Caco-2 (cell line): ENCODE results near the gene CD86. TPM values are rescaled to one million over a fixed set of nuclear protein-coding genes. Genes with fewer than 3 reads are reported as not detected.
"Not testable (repeated sequence)": the region's sequence is repeated elsewhere in the genome, so short reads cannot be mapped to it uniquely, and the experiment has no call there.

ENCODE experiments used
- BruUV-seq: library from RNA; stranded (reverse); fragments of 400-500 nt; replicated peaks from 2 replicates; lab custom pipeline; 2021; lab: Mats Ljungman, UMichigan
- CTCF ChIA-PET: fragments of 300-600 bp; sonication (Branson Sonifier 250); formaldehyde crosslinking; loops from one replicate; lab custom pipeline; 2022; ENCODE audit warnings: antibody characterized with exemption; lab: Charles Lee
- POLR2A ChIA-PET: fragments of 300-600 bp; sonication (Branson Sonifier 250); formaldehyde crosslinking; loops from one replicate; lab custom pipeline; 2022; ENCODE audit warnings: antibody characterized with exemption; lab: Charles Lee
- DNase-seq, 2 experiments: peaks; one replicate each; pipeline versions ENCODE4 v3.0.0 to v3.0.0-alpha.2; 2020 to 2022
- H3K27me3 ChIP-seq: replicated peaks from 2 replicates; pipeline ENCODE4 v1.6.0; 2011; ENCODE audit warnings: low read length; ENCODE audit not compliant: control insufficient read depth, insufficient read depth
- H3K36me3 ChIP-seq: 2 replicates; pipeline ENCODE4 v1.5.1; 2011; ENCODE audit warnings: low read length; ENCODE audit not compliant: control insufficient read depth, insufficient read depth
- H3K4me1 ChIP-seq: fragments of 250-450 bp; sonication (Bioruptor Pico); 2 replicates; pipeline ENCODE4 v1.5.1; 2020; ENCODE audit warnings: mild to moderate bottlenecking
- H3K4me3 ChIP-seq: 2 replicates; pipeline ENCODE4 v1.5.1; 2011; ENCODE audit warnings: low read depth, mild to moderate bottlenecking, control low read depth, low read length
- H3K9me3 ChIP-seq: fragments of 250-450 bp; sonication (Bioruptor Pico); 2 replicates; pipeline ENCODE4 v1.5.1; 2020; ENCODE audit warnings: mild to moderate bottlenecking, moderate library complexity
- H3K27ac Mint-ChIP-seq: one replicate; pipeline ENCODE4 v1.8.0; 2022; ENCODE audit warnings: mixed read lengths; ENCODE audit not compliant: unreplicated experiment
- H3K27me3 Mint-ChIP-seq: one replicate; pipeline ENCODE4 v1.8.0; 2022; ENCODE audit warnings: mixed read lengths; ENCODE audit not compliant: insufficient read depth, unreplicated experiment
- H3K36me3 Mint-ChIP-seq: one replicate; pipeline ENCODE4 v1.8.0; 2022; ENCODE audit warnings: mild to moderate bottlenecking, mixed read lengths; ENCODE audit not compliant: insufficient read depth, unreplicated experiment
- H3K4me1 Mint-ChIP-seq: one replicate; pipeline ENCODE4 v1.8.0; 2022; ENCODE audit warnings: low read depth, mixed read lengths; ENCODE audit not compliant: unreplicated experiment
- H3K4me3 Mint-ChIP-seq: one replicate; pipeline ENCODE4 v1.8.0; 2022; ENCODE audit warnings: mild to moderate bottlenecking, moderate library complexity, mixed read lengths; ENCODE audit not compliant: unreplicated experiment
- H3K9me3 Mint-ChIP-seq: one replicate; pipeline ENCODE4 v1.8.0; 2022; ENCODE audit warnings: mixed read lengths; ENCODE audit not compliant: unreplicated experiment
- intact Hi-C: fragments of 100-400 bp; cut with micrococcal nuclease; formaldehyde crosslinking; loops from one replicate; pipeline ENCODE4 v1.10.0; 2022; ENCODE audit not compliant: unreplicated experiment
- total RNA-seq: library from RNA; stranded (reverse); gene quantifications from 2 replicates; pipeline ENCODE4 v1.2.3, GENCODE V29; 2022
- TF ChIP-seq, protein P1 (sequence below), 2 experiments: fragments of 200-600 bp in 1 of 2; IDR thresholded peaks; 1 replicate in 1 of 2; 2 replicates in 1 of 2; pipeline versions ENCODE4 v1.5.1 to v1.8.0; 2011 to 2022; ENCODE audit warnings: antibody characterized with exemption in 1 of 2, control low read depth in 1 of 2, inconsistent platforms in 1 of 2, low read depth in 1 of 2, low read length in 1 of 2, mild to moderate bottlenecking in 1 of 2, moderate library complexity in 1 of 2; ENCODE audit not compliant: insufficient read depth in 1 of 2, severe bottlenecking in 1 of 2, unreplicated experiment in 1 of 2

The CD86 gene
- total RNA-seq, 1 experiment from 2014 or later, result not detected

DNA sequence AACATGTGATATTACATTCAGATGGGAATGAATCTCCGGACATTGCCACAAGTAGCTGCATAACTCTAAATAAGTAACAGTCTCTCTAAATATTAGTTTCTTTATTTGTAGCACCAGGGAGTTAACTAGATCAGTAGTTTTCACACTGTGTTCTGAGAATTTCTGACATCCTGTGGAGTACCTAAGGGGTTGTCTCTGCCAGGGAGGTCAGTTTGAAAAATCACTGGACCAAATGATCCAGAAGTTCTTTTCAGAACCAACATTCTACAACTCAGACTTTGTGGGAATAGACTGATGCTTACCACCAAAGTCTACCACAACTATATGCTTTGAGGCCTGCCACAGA, 24.1 kb upstream of the CD86 start:
- H3K4me1 ChIP-seq, result no peaks in the 10 kb centered on the region
- H3K36me3 ChIP-seq, result no peaks in the 10 kb centered on the region
- H3K9me3 Mint-ChIP-seq, result peaks cover 10% of the 10 kb centered on the region
- no TSS peak for BruUV-seq
- H3K27me3 ChIP-seq, result no peaks in the 10 kb centered on the region
- no peaks in the 10 kb centered on the region; the same call in 1 of the 2 replicates for H3K9me3 ChIP-seq
- H3K4me1 Mint-ChIP-seq, result no peaks in the 10 kb centered on the region
- H3K27me3 Mint-ChIP-seq, result peaks cover 3% of the 10 kb centered on the region
- H3K36me3 Mint-ChIP-seq, result no peaks in the 10 kb centered on the region
- H3K4me3 Mint-ChIP-seq, result no peak overlapping the region
- ChIA-PET POLR2A (no interaction called here), CTCF (no interaction called here)
- H3K4me3 ChIP-seq, result no peak overlapping the region
- DNase-seq, result no peak
- TF ChIP-seq, protein P1, sequence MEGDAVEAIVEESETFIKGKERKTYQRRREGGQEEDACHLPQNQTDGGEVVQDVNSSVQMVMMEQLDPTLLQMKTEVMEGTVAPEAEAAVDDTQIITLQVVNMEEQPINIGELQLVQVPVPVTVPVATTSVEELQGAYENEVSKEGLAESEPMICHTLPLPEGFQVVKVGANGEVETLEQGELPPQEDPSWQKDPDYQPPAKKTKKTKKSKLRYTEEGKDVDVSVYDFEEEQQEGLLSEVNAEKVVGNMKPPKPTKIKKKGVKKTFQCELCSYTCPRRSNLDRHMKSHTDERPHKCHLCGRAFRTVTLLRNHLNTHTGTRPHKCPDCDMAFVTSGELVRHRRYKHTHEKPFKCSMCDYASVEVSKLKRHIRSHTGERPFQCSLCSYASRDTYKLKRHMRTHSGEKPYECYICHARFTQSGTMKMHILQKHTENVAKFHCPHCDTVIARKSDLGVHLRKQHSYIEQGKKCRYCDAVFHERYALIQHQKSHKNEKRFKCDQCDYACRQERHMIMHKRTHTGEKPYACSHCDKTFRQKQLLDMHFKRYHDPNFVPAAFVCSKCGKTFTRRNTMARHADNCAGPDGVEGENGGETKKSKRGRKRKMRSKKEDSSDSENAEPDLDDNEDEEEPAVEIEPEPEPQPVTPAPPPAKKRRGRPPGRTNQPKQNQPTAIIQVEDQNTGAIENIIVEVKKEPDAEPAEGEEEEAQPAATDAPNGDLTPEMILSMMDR (IDR thresholded peaks at IDR 0.05; ENCODE audit: insufficient read depth in 1 of 2, low read depth in 1 of 2, low read length in 1 of 2, severe bottlenecking in 1 of 2, unreplicated experiment in 1 of 2), result no peak
- intact Hi-C loops, result no loop called here
- H3K27ac Mint-ChIP-seq, result no peak overlapping the region

GRCh38 chr3:122032531-122032930, 22.6 kb upstream of the CD86 start:
- Mint-ChIP-seq H3K27ac (no peak overlapping the region), H3K27me3 (peaks cover 3% of the 10 kb centered on the region), H3K4me1 (no peaks in the 10 kb centered on the region), H3K9me3 (peaks cover 17% of the 10 kb centered on the region), H3K36me3 (no peaks in the 10 kb centered on the region), H3K4me3 (no peak overlapping the region)
- no peaks in the 10 kb centered on the region for H3K27me3 ChIP-seq
- no peak for DNase-seq
- no peaks in the 10 kb centered on the region for H3K36me3 ChIP-seq
- peaks cover 8% of the 10 kb centered on the region; the same call in 1 of the 2 replicates for H3K9me3 ChIP-seq
- ChIA-PET CTCF (no interaction called here), POLR2A (no interaction called here)
- no TSS peak for BruUV-seq
- H3K4me1 ChIP-seq, result no peaks in the 10 kb centered on the region
- no peak overlapping the region for H3K4me3 ChIP-seq
- intact Hi-C loops, result no loop called here
- TF ChIP-seq, protein P1 (IDR thresholded peaks at IDR 0.05; ENCODE audit: insufficient read depth in 1 of 2, low read depth in 1 of 2, low read length in 1 of 2, severe bottlenecking in 1 of 2, unreplicated experiment in 1 of 2), result no peak

DNA sequence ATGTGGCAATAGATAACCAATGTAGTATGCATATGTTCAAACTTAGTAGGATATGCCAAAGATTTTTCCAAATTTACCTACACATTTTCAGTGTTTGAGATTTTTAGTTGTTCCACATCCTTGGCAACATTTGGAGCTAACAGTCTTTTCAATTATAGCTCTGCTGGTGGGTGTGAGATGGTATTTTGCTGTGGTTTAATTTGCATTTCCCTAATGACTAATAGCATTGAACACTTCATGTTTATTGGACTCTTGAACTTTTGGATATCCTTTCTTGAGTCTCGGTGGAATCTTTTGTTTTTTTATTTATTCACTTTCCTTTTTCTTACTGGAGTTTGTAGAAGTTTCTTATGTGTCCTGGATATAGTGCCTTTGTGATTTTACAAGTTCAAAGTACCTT, 22.1 kb upstream of the CD86 start:
- H3K4me3 Mint-ChIP-seq, result no peak overlapping the region
- POLR2A ChIA-PET, result no interaction called here
- no peaks in the 10 kb centered on the region for H3K36me3 ChIP-seq

GRCh38 chr3:122047296-122047695, 7.9 kb upstream of the CD86 start:
- peak overlapping the region; percentile 67 for H3K4me3 Mint-ChIP-seq
- POLR2A ChIA-PET, BruUV-seq, CTCF ChIA-PET, H3K9me3 Mint-ChIP-seq, H3K4me1 ChIP-seq, H3K9me3 ChIP-seq, H3K36me3 Mint-ChIP-seq, H3K36me3 ChIP-seq, H3K27ac Mint-ChIP-seq, H3K27me3 ChIP-seq, intact Hi-C loops, H3K27me3 Mint-ChIP-seq, H3K4me1 Mint-ChIP-seq: not testable (repeated sequence)
- DNase-seq, result peak; percentile 14 to 41
- peak overlapping the region; percentile 31; the same call in 1 of the 2 replicates for H3K4me3 ChIP-seq

More for the DNA sequence above, 22.1 kb upstream of the CD86 start:
- TF ChIP-seq, protein P1 (IDR thresholded peaks at IDR 0.05; ENCODE audit: insufficient read depth in 1 of 2, low read depth in 1 of 2, low read length in 1 of 2, severe bottlenecking in 1 of 2, unreplicated experiment in 1 of 2), result no peak
- H3K27me3 ChIP-seq, result no peaks in the 10 kb centered on the region
- DNase-seq, result no peak
- H3K4me3 ChIP-seq, result no peak overlapping the region
- CTCF ChIA-PET, result no interaction called here
- H3K4me1 ChIP-seq, result no peaks in the 10 kb centered on the region
- intact Hi-C loops, result no loop called here
- Mint-ChIP-seq H3K9me3 (peaks cover 22% of the 10 kb centered on the region), H3K27ac (no peak overlapping the region), H3K27me3 (peaks cover 3% of the 10 kb centered on the region), H3K36me3 (no peaks in the 10 kb centered on the region), H3K4me1 (no peaks in the 10 kb centered on the region)
- H3K9me3 ChIP-seq, result peaks cover 8% of the 10 kb centered on the region; the same call in 1 of the 2 replicates
- no TSS peak for BruUV-seq

- H3K9me3 Mint-ChIP-seq, BruUV-seq: not testable (repeated sequence)
- peak overlapping the region; percentile 67 for H3K4me3 Mint-ChIP-seq
These were observed 7.4 kb upstream of the CD86 start for GRCh38 chr3:122047773-122048172.

More at GRCh38 chr3:122047773-122048172, 7.4 kb upstream of the CD86 start:
- H3K4me1 Mint-ChIP-seq, CTCF ChIA-PET, H3K4me1 ChIP-seq, POLR2A ChIA-PET, intact Hi-C loops, H3K36me3 ChIP-seq, H3K36me3 Mint-ChIP-seq, H3K9me3 ChIP-seq, H3K27me3 Mint-ChIP-seq, H3K27ac Mint-ChIP-seq, H3K27me3 ChIP-seq: not testable (repeated sequence)
- peak overlapping the region; percentile 31 for H3K4me3 ChIP-seq
- DNase-seq, result peak; percentile 24 to 31
